GM21423 (cell line): ENCODE data around the gene GLB1L.

Source experiments
- ATAC-seq: cut with Tn5 transposase; IDR thresholded peaks from one replicate; pipeline ENCODE4 v1.9.1; 2021; ENCODE audit warnings: mild to moderate bottlenecking, moderate library complexity; ENCODE audit not compliant: unreplicated experiment

Gene GLB1L

GRCh38 chr2:219253753-219254589, 8.7 kb upstream of the GLB1L start, which contains the start of gene TUBA4A:
TUBA4A (minus strand) TSS chr2:219253918; CDS start chr2:219253858, 60 bp downstream.
- peak; percentile 47 for ATAC-seq

DNA sequence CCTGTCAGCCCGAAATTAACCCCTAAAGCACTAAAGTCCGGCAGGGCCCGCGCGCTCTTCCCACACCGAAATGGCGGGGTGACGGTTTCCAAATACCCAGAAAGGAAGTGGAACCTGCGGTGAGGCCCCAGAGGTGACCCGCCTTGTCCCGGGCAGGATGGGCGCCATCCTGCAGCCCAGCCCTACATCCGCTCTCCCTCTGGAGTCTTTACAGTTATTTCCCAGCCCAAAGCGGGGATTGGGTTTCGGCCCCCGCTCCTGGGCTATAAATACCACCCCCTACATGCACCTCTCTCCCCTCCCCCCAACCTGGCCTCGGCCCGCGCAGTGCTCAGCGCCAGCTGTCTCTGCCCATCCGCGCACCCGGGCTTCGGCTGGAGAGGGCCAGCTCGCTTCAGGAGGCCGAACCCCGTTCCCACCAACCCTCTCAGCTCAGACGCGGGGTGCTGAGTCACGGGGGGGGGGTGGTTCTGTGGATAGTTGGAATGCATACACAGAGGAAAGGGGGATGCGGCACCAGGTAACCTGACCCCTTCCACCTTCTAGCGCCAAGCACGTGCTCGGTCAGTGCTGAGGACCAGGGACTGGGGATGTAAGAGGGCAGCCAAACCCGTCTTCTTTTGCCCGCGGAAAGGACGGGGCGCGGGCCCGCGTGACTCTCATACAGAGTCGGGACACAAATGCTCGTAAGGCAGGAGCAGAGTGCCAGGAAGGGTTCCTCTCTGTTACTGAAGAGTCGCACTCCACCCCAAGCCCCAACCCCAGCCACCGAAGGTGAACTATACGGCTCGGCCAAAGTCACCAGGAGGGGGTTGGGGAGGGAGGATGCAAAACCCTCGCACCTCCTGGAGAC, 7.9 kb upstream of the GLB1L start, which contains the start of gene TUBA4B:
Gene TUBA4B (plus strand): TSS at position 344 of the 853 bp plus-strand sequence. CDS start 165 bp downstream, at position 509.
- no peak for ATAC-seq

- no peak for ATAC-seq
These were observed 7.3 kb upstream of the GLB1L start for GRCh38 chr2:219252570-219252899.

GRCh38 chr2:219252084-219252483, 6.8 kb upstream of the GLB1L start:
- ATAC-seq = no peak

GRCh38 chr2:219251656-219252055, 6.4 kb upstream of the GLB1L start:
- no peak for ATAC-seq

GRCh38 chr2:219250049-219250781, 5.0 kb upstream of the GLB1L start:
- no peak for ATAC-seq

DNA sequence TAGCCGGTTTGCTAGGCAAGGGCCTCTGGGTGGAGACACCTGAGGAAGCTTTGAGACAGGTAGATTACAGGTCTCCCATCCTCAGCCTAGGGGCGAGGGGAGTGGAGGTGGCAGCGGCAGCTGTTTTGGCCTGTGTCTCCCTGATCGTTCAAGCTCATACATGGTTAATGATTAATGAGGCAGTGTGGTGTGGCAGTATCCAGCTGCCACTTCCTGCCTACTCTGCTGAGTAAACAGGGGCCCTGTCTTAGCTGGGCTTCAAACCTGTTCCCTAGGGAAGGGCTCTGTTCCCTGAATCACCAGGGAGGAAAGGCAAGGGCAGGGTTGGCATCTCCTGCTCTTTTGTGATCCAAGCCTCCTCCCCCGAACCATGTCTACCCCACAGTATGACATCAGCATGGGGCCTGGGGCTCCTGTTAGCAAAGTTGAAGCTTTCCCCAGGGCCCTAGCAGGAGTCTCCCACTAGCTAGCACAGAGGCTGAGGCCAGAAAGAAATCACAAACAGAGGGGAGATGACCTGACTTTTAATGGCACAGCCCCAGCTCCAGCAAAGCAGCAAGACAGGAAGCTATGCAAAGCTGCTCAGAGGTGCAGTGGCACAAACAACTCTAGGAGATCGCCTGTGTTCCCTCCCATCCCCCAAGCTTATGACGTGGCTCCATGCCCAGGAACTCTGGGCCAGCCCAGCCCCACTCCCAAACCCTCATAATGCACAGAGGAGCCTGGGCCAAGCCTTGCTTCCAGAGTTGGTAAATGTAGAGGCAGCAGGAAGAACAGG, 4.1 kb upstream of the GLB1L start:
- peak; percentile 46 for ATAC-seq

DNA sequence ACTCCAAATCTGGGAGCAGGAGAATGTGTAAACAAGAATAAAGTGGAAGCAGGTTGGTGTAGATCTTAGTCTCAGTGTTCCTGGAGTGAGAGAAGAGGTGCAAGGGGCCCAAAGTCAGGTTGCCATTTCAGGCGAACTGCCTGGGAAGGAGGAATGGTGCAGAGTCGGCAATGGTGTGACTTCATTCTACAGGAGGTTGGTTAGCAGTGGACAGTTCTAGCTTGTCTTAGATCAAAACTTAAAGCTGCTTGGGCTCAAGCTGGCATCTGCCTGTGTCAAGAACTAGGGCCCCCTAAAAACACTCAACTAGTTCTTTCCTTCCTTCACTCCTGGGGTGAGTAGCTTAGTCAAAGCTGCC, 3.6 kb upstream of the GLB1L start:
- no peak for ATAC-seq

- ATAC-seq = no peak
These were observed 2.7 kb upstream of the GLB1L start for GRCh38 chr2:219247678-219248642.

- no peak for ATAC-seq
These were observed 1.3 kb upstream of the GLB1L start for GRCh38 chr2:219246559-219246958.

DNA sequence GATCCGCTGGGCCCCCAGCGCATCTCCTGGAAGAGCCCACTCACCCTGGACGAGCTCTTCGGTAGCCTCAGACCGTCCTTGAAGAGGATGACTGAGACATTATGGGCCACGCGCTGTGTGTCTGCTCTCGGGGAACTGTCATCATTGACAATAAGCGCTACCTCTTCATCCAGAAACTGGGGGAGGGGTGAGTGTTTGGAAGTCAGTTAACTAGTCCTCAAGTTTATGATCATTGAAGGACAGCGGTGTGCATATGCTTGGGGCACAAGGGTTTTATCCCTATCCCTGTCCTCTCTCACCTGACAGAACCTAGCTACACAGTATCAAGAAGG, 621 bp upstream of the GLB1L start:
- no peak for ATAC-seq

- no peak for ATAC-seq
These were observed 476 bp downstream of the GLB1L start for GRCh38 chr2:219244789-219245147.

DNA sequence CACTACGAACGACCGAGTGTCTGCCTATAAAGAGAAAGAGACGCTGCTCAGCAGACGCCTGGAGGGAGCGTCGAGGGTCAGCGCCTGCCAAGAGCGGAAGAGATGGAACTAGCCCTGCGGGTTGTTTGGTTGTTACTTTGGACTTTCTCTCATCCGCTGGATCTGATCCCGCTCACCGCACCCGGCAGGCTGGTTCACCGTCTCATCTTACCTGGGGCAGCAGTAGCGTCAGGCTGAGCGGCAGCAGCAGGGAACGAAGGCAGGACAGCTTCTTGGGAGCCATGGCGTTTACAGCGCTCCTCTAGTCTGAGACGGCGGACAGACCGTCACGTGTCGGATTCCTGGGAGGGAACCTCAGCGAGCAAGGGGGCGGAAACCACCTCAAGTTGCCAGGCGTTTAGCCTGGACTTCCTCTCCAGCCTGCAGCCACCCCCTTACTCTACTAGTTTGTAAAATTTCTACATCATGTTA, 1.9 kb downstream of the GLB1L start:
- ATAC-seq = no peak

GRCh38 chr2:219234331-219234730, 10.9 kb downstream of the GLB1L start:
- ATAC-seq = no peak

- no peak for ATAC-seq
These were observed 15.1 kb downstream of the GLB1L start for GRCh38 chr2:219230059-219230540.

GRCh38 chr2:219229305-219230058, 15.8 kb downstream of the GLB1L start, which contains the start of the genes ANKZF1 and ATG9A:
ANKZF1 (plus strand) TSS chr2:219229806; CDS start chr2:219230258, 452 bp downstream.
ATG9A (minus strand) TSS chr2:219229636; CDS start chr2:219228024, 1,612 bp downstream.
- peak; percentile 94 for ATAC-seq

DNA sequence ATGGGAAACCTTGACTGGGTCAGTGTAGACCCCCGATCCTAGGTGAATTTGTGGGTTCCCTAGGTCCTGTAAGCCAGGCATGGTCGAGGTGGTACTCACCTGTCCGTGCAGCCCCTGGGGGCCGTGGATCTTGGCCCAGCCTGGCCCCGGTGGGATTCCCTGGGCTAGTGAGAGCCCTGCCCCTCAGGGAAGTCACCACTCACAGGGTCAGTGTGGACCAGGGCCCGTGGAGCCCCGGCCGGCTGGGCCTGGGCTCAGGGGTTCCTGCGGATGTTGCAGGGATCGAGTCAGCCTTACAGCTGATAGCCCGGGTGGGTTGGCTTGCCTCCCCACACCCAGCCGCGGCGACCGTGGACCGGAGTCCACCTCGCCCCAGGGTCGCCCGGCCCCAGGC, 16.3 kb downstream of the GLB1L start:
- ATAC-seq = no peak
